ENCODE measurements around the gene CWC25. TPM values are rescaled to one million over a fixed set of nuclear protein-coding genes. Genes with fewer than 3 reads are reported as not detected.

The CWC25 gene
- polyA plus RNA-seq, 1 of the 3 experiments (the other 2 are of a cell fraction) = 15.6 TPM

DNA sequence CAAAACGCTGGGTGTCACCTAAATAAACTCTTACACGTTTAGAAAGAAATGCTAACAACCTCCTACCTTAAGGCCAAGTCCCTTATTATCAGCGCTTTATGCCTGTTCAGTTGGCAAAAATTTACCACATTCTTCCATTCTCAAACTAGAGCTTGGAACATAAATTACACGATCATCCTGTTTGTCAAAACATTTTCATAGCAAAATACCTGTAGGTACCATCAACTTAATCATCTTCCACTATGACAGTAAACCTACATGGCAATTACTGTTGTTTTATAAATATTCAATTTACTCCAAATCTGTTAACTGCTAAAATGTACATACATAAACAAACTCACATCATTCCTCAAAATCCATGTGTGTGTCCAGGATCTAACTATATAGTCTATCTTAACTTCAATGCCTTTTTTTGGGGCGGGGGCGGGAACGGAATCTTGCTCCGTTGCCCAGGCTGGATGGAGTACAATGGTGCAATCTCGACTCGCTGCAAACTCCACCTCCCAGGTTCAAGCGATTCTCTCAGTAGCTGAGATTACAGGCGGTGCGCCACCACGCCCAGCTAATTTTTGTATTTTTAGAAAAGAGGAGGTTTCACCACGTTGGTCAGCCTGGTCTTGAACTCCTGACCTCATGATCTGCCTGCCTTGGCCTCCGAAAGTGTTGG, 24.0 kb upstream of the CWC25 start:
- Histone ChIP-seq H2AFZ (ENCODE audit: low read depth) (no peak overlapping the region), H3K9ac (no peak overlapping the region), H3K27ac (ENCODE audit: low read depth in 2 of 2, low read length in 1 of 2) (peak overlapping the region in 1 of 2 experiments; percentile 8; a peak in 1 of 4 replicates), H3K36me3 (replicated peaks in 1 of 2; ENCODE audit: control insufficient read depth in 1 of 2, insufficient read depth in 2 of 2, low read length in 1 of 2) (peaks cover 46 to 56% of the 10 kb centered on the region in 2 experiments), H4K20me1 (ENCODE audit: insufficient read depth) (peaks cover 42% of the 10 kb centered on the region), H3K4me1 (ENCODE audit: control insufficient read depth in 1 of 2, insufficient read depth in 2 of 2, low read depth in 1 of 2, low read length in 1 of 2) (peaks cover 12 to 15% of the 10 kb centered on the region in 2 experiments; a peak in 2 of 4 replicates), H3K4me2 (no peak overlapping the region), H3K79me2 (ENCODE audit: insufficient read depth) (peaks cover 49% of the 10 kb centered on the region), H3K27me3 (ENCODE audit: insufficient read depth) (no peaks in the 10 kb centered on the region), H3F3A (replicated peaks; ENCODE audit: insufficient read depth) (peaks cover 74% of the 10 kb centered on the region), H3K4me3 (ENCODE audit: low read depth in 2 of 2, low read length in 1 of 2) (no peak overlapping the region), H3K9me2 (no peaks in the 10 kb centered on the region), H3K9me3 (no peaks in the 10 kb centered on the region)
- TF ChIP-seq SIN3A (IDR thresholded peaks at IDR 0.05; ENCODE audit: borderline replicate concordance, low read depth, low read length) (0 out of 2 replicates have a peak, but pooled peaks have one; percentile 3), JUND (IDR thresholded peaks at IDR 0.05) (peak; percentile 22; the same call in 1 of the 2 replicates), RFX5 (IDR thresholded peaks at IDR 0.05; ENCODE audit: low read length) (no peak)
- TF ChIP-seq, protein P1, sequence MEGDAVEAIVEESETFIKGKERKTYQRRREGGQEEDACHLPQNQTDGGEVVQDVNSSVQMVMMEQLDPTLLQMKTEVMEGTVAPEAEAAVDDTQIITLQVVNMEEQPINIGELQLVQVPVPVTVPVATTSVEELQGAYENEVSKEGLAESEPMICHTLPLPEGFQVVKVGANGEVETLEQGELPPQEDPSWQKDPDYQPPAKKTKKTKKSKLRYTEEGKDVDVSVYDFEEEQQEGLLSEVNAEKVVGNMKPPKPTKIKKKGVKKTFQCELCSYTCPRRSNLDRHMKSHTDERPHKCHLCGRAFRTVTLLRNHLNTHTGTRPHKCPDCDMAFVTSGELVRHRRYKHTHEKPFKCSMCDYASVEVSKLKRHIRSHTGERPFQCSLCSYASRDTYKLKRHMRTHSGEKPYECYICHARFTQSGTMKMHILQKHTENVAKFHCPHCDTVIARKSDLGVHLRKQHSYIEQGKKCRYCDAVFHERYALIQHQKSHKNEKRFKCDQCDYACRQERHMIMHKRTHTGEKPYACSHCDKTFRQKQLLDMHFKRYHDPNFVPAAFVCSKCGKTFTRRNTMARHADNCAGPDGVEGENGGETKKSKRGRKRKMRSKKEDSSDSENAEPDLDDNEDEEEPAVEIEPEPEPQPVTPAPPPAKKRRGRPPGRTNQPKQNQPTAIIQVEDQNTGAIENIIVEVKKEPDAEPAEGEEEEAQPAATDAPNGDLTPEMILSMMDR (IDR thresholded peaks at IDR 0.05) = no peak
- ChIA-PET POLR2A (interaction anchor here (0.6 kb wide), 1 partner anchor 28 kb away, joined by 7 read pairs; no protein-coding TSS in a partner anchor), CTCF (interaction anchor here (0.6 to 1.4 kb wide), 3 partner anchors 22 to 98 kb away, joined by 3 to 4 read pairs (median 3); no protein-coding TSS in a partner anchor)
- 92% methylated on average over 16 of the region's 16 CpGs for WGBS (ENCODE audit: low lambda C conversion rate)
- no peak for DNase-seq

- no peak overlapping the region for H2AFZ ChIP-seq (ENCODE audit: low read depth)
- TF ChIP-seq, protein P1 (IDR thresholded peaks at IDR 0.05) = no peak
- TF ChIP-seq RFX5 (IDR thresholded peaks at IDR 0.05; ENCODE audit: low read length) (no peak), PBX3 (IDR thresholded peaks at IDR 0.05) (no peak), FOXJ3 (CRISPR knock-in tag; IDR thresholded peaks at IDR 0.05) (no peak), FOXM1 (IDR thresholded peaks at IDR 0.05; ENCODE audit: low read depth) (no peak), SMC3 (IDR thresholded peaks at IDR 0.05; ENCODE audit: low read depth, low read length) (no peak), FOSL2 (IDR thresholded peaks at IDR 0.05; ENCODE audit: borderline replicate concordance, low read depth) (no peak)
- no peak overlapping the region for H3K4me2 ChIP-seq
- H3K9ac ChIP-seq = no peak overlapping the region
- no peak overlapping the region for H3K4me3 ChIP-seq (ENCODE audit: low read depth in 2 of 2, low read length in 1 of 2)
- no peak for DNase-seq
- H3K4me1 ChIP-seq (ENCODE audit: control insufficient read depth in 1 of 2, insufficient read depth in 2 of 2, low read depth in 1 of 2, low read length in 1 of 2) = peaks cover 12 to 15% of the 10 kb centered on the region in 2 experiments; a peak in 2 of 4 replicates
- CTCF ChIA-PET = interaction anchor here (1.0 to 1.4 kb wide), 3 partner anchors 60 to 326 kb away, joined by 3 to 4 read pairs (median 3); no protein-coding TSS in a partner anchor
- POLR2A ChIA-PET = no interaction called here
- peaks cover 72% of the 10 kb centered on the region for H3F3A ChIP-seq (replicated peaks; ENCODE audit: insufficient read depth)
- peaks cover 42% of the 10 kb centered on the region for H4K20me1 ChIP-seq (ENCODE audit: insufficient read depth)
- WGBS (ENCODE audit: low lambda C conversion rate) = 100% methylated on average over 1 of the region's 1 CpG
- no peak overlapping the region for H3K27ac ChIP-seq (ENCODE audit: low read depth in 2 of 2, low read length in 1 of 2)
- peaks cover 46 to 56% of the 10 kb centered on the region in 2 experiments for H3K36me3 ChIP-seq (replicated peaks in 1 of 2; ENCODE audit: control insufficient read depth in 1 of 2, insufficient read depth in 2 of 2, low read length in 1 of 2)
- no peaks in the 10 kb centered on the region for H3K27me3 ChIP-seq (ENCODE audit: insufficient read depth)
- no peaks in the 10 kb centered on the region for H3K9me3 ChIP-seq
- no peaks in the 10 kb centered on the region for H3K9me2 ChIP-seq
- peaks cover 48% of the 10 kb centered on the region for H3K79me2 ChIP-seq (ENCODE audit: insufficient read depth)
Observed at GRCh38 chr17:38848557-38848891, 23.4 kb upstream of the CWC25 start.

Measured in SK-N-SH (cell line).